Activated T-cell treated with anti-CD3 and anti-CD28 coated beads for 4 hours (primary cell): Measurements from ENCODE around the gene PYCR2.
A peak's percentile ranks its signal among the peaks of the same experiment; 100 is the strongest.

Experiments
- DNase-seq: peaks from one replicate; pipeline ENCODE4 v3.0.0-alpha.2; 2020

PYCR2 gene

GRCh38 chr1:225917536-225917935 lies 6.5 kb downstream of the PYCR2 start:
- DNase-seq, result no peak

DNA sequence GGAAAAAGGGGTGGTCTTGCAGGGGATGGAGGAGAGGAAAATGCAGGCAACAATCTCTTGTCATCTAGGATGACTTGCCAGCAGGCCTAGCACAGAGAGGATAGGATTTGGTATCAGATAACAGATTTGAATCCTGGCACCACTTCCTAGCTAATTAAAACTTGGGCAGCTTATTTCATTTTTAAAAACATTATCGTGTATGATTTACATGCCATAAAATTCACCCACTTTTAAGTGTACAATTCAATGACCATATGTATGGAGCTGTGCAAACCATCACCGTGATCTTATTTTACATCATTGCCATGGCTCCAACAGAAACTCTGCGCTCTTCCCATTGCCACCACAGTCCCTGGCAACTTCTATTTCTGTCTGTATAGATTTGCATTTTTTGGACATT lies 6.9 kb downstream of the PYCR2 start:
- DNase-seq, result no peak

GRCh38 chr1:225915538-225915991 lies 8.5 kb downstream of the PYCR2 start:
- DNase-seq, result no peak

GRCh38 chr1:225914947-225915346 lies 9.1 kb downstream of the PYCR2 start:
- no peak for DNase-seq

- DNase-seq, result no peak
Measured at GRCh38 chr1:225914391-225914790, 9.7 kb downstream of the PYCR2 start.

DNA sequence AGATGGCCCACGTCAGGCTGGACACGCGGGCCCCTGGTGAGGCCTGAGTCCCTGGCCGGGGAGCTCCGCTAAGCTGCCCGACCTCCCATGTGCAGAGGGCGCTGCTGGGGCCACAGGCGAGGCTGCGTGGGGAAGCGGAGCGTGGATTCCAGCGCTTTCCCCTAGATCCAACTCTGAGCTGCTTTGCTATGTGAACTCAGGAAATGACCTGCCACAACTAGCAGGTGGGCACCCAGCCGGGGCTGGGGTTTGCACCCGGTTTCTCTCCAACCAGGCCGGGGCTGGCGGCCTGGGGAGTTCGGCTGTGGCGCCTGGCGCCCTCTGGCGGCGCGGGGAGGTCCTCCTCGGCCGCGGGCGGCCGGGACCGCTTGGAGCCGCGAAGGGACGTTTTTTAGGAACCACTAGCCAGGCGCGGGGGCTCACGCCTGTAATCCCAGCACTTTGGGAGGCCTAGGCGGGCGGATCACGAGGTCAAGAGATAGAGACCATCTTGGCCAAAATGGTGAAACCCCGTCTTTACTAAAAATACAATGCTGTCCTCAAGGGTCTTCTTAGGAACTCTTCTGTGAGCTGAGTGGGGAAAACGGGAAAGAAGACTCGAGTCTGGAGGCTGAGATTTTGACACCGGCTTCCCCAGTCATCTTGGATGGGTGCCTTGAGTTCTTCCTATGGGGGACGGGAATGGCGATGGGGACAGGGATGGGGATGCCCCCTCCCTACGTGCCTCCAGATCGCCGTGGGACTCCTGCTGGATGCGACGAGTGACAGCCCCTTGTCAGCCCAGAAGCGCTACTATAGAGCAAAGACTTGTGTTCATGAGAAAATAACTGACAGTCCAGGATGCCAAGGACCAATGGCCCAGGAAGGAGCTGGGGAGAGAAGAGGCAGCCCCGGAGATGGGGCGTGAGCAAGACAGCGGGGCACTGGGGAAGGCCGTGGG lies 12.6 kb downstream of the PYCR2 start:
- peak; percentile 51 for DNase-seq

GRCh38 chr1:225909477-225909876 lies 14.6 kb downstream of the PYCR2 start:
- no peak for DNase-seq

GRCh38 chr1:225908773-225909172 lies 15.3 kb downstream of the PYCR2 start:
- DNase-seq, result no peak

- no peak for DNase-seq
Measured at GRCh38 chr1:225908013-225908640, 15.9 kb downstream of the PYCR2 start.

GRCh38 chr1:225907341-225907740 lies 16.7 kb downstream of the PYCR2 start:
- no peak for DNase-seq

- DNase-seq, result no peak
Measured at GRCh38 chr1:225906467-225906866, 17.6 kb downstream of the PYCR2 start.

DNA sequence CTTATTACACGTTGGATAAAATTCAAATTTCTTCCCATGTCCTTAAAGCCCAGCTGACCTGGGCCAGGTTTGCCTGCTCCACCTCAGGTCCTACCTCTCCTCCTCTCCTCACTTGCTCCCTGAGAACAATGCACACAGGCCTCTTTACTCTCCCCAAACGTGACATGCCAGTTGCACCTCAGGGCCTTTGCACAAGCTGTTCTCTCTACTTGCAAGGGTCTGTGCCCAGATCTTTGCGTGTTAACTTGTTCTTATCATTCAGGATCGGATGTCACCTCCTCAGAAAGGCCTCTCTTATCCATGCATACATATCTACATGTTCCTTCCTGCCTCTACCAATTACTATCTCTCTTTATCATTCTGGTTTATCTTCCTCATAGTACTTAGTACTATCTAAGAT lies 20.4 kb downstream of the PYCR2 start:
- no peak for DNase-seq

GRCh38 chr1:225899044-225899925 lies 24.8 kb downstream of the PYCR2 start:
- DNase-seq, result no peak

GRCh38 chr1:225897595-225898514 lies 26.2 kb downstream of the PYCR2 start:
- no peak for DNase-seq

GRCh38 chr1:225896937-225897549 lies 27.0 kb downstream of the PYCR2 start:
- peak; percentile 56 for DNase-seq

GRCh38 chr1:225896494-225896893 lies 27.6 kb downstream of the PYCR2 start:
- no peak for DNase-seq

- no peak for DNase-seq
Measured at GRCh38 chr1:225892307-225892706, 31.7 kb downstream of the PYCR2 start.

DNA sequence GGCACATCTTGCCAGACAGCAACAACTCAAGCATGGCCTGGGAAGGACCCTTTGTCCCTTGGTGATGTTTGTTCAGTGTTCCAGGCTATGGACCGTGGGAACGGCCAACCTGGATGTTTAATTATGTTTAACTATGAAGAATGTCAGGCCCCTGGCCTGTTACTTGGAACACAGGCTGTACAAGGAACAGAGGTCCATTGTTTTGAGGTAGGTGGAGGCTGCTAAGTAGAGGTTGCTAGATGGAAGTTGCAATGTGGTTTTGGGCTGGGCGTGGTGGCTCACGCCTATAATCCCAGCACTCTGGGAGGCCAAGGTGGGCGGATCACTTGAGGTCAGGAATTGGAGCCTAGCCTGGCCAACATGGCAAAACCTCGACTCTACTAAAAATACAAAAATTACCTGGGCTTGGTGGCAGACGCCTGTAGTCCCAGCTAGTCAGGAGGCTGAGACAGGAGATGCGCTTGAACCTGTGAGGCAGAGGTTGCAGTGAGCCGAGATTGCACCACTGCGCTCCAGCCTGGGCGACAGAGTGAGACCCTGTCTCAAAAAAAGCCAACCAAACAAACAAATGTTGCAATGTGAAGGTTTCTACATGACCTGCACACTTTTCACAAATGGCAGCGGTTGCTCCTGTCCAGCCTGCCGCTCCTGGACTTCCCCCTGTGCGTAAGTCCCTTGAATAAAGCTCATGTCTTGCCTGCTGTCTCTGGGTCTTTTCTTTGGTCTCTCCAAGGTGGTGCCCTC lies 32.6 kb downstream of the PYCR2 start:
- DNase-seq, result no peak

DNA sequence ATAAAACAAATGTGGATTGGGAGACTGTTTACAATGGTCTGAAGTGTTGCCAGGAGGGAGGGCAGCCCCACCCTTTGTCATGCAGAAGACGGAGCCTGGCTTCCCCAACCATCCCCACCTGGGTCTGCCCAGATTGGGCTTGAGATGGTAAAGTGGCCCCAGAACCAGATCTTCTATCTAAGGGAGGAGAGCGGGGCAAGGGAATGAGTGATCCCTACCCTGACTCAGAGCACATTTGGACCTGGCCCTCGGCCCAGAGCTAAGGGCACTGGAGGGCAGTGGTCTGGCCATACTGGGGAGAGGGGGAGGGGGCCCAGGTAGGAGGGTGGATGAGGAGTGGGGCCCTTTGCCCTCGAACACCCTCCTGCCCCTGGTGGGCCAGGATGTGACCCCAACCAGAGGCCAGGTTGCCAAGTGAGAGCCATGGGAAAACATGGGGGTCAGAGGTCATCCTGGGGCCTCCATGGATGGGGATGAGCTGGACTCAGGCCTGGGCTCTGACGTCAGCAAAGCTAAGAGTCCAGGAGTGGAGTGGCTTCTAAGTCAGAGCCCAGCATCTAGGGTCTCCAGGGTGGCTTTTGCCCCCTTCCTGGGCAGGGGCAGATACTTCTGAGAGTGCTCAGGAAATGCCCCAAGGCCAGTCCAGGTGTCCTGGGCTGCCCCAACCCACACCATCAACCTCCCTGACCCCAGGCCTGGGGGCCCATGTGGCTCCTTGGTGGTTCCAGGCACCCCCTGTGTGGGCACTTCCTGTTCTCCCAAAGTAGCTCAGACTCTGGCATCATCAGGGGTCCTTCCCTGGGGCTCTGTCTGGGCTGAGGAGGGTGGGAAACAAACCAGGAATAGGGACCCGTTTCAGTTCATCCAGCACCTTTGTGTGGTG lies 33.5 kb downstream of the PYCR2 start:
- no peak for DNase-seq

DNA sequence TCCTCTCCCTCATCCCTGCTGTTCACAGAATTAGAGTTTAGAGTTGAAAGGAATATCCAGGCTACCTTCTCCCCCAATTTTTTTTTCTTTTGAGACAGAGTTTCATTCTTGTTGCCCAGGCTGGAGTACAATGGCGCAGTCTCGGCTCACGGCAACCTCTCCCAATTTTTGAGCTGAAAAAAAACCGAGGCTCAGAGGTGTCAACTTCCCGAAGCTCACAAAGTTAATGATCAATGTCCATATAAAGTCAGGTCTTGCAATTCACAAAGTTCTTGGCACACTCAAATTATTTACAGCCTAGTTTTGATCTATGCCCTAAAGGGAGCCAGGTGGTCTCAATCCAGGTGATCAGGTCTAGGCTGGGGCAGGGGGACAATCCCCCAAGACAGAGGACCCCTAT lies 34.3 kb downstream of the PYCR2 start:
- no peak for DNase-seq
